ENCODE results near the gene IRF1.
"Not testable (repeated sequence)": the region's sequence is repeated elsewhere in the genome, so short reads cannot be mapped to it uniquely, and the experiment has no call there.

IRF1 gene

GRCh38 chr5:132485641-132486317 lies 4.8 kb downstream of the IRF1 start:
- H3K4me3 ChIP-seq (ENCODE audit: control insufficient read depth, low read depth, low read length): no peak overlapping the region
- DNase-seq (ENCODE audit: low read depth): no peak
- no peak for TF ChIP-seq CTCF (IDR thresholded peaks at IDR 0.05; ENCODE audit: control insufficient read depth, insufficient read depth, low read depth, low read length, missing control alignments)

DNA sequence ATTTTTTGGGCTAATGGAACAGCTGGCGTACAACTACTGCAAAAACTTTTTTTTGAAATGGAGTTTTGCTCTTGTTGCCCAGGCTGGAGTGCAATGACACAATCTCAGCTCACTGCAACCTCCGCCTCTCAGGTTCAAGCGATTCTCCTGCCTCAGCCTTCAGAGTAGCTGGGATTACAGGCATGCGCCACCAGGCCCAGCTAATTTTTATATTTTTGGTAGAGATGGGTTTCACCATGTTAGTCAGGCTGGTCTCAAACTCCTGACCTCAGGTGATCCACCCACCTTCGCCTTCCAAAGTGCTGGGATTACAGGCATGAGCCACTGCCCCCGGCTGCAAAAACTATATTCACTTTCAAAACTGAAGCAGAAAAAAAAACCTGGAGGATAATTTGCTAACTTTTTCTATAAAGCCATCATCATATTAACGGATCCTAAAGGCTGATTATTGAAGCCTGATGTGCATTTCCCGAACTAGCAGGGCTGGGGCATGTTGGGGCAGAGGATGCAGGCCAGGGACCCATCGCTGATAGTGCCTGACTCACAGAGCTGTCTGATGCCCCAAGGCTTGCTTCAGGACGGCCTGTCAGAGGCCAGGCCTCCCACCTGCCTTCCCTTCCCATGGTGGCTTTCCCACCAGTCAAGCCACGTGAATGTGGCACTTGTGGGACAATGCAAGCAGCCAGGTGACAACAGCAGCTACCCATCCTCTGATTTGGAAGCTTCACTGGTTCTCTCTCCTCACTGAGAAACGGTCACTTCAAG lies 5.5 kb downstream of the IRF1 start:
- H3K4me3 ChIP-seq (ENCODE audit: control insufficient read depth, low read depth, low read length); DNase-seq (ENCODE audit: low read depth): not testable (repeated sequence)

DNA sequence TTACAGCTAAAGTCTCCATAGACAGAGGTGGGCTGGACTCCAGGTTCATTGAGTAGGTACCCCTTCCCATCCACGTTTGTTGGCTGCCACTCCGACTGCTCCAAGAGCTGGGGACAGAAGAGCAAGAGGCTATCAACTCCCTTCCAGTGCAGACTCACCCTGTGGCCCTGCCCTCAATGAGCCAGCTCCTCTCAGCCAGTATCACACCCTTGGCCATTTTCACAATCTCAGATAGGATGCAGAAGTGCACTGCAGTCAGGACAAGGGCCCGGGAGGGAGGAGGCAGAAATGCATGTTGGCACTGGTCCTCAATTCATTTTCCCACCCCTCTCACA lies 6.2 kb downstream of the IRF1 start:
- H3K4me3 ChIP-seq (ENCODE audit: control insufficient read depth, low read depth, low read length): no peak overlapping the region
- TF ChIP-seq CTCF (IDR thresholded peaks at IDR 0.05; ENCODE audit: control insufficient read depth, insufficient read depth, low read depth, low read length, missing control alignments): no peak
- no peak for DNase-seq (ENCODE audit: low read depth)

DNA sequence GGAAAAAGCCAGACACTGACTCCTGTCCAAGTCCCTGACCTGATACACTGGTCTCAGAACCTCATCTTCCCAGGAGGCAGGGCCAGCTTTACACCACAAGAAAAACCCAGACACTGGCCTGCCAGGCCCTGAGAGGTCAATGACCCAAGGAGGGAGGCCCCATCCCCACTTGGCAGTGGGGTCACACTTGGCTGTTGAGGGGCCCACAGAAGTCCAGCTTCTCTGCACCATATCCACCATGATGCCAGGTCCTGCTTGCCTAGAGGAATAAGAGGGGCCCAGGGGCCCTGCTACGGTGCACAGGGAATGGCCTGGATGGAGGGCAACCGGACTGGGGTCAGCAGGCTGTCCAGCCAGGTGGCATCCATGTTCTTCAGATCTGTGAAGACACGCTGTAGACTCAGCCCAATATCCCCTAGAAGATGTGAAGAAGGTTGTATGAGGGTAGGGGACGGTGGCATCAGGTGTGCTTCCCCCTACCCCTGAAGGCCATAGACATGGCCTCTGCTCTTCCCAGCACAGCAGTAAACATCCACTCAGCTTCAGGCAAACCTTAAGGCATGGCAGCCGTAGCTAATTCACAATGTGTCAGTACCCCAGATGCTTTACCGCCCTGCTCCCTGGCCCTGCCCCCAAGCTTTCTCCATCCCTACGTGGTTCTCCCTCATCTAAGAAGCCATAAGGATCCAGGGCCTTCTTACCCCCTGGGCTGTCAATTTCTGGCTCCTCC lies 6.7 kb downstream of the IRF1 start:
- no peak overlapping the region for H3K4me3 ChIP-seq (ENCODE audit: control insufficient read depth, low read depth, low read length)
- no peak for DNase-seq (ENCODE audit: low read depth)
- TF ChIP-seq CTCF (IDR thresholded peaks at IDR 0.05; ENCODE audit: control insufficient read depth, insufficient read depth, low read depth, low read length, missing control alignments): no peak

- no peak for TF ChIP-seq CTCF (IDR thresholded peaks at IDR 0.05; ENCODE audit: control insufficient read depth, insufficient read depth, low read depth, low read length, missing control alignments)
- H3K4me3 ChIP-seq (ENCODE audit: control insufficient read depth, low read depth, low read length): no peak overlapping the region
- DNase-seq (ENCODE audit: low read depth): no peak
These were observed 7.5 kb downstream of the IRF1 start for GRCh38 chr5:132483101-132483500.

DNA sequence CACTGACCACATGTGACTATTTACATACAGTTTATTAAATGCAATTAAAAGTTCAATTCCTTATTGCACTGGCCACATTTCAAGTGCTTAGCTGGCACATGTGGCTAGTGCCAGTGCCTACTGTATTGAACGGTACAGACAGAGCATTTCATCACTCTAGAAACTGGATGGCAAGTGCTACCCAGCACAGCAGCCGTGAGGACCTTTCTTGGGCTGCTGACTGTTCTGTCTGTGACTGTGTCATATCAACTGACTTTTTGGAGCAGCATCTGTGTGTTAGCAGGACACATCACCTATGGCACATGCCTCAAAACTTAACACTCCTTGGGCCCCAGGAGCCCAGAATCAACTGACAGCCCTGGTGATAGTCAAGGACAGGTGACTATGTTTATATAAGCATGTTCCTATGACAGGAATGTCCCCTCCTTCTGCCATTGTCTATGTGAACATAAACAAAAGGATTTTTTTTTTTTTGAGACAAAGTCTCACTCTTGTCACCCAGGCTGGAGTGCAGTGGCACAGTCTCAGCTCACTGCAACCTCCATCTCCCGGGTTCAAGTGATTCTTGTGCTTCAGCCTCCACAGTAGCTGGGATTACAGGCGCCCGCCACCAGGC lies 8.9 kb downstream of the IRF1 start:
- no peak overlapping the region for H3K4me3 ChIP-seq (ENCODE audit: control insufficient read depth, low read depth, low read length)
- TF ChIP-seq CTCF (IDR thresholded peaks at IDR 0.05; ENCODE audit: control insufficient read depth, insufficient read depth, low read depth, low read length, missing control alignments): no peak
- DNase-seq (ENCODE audit: low read depth): no peak
